Ecto neural progenitor cell (in vitro differentiated cells): ENCODE data around the gene ENTPD7.
"Not testable (repeated sequence)": the region's sequence is repeated elsewhere in the genome, so short reads cannot be mapped to it uniquely, and the experiment has no call there.

Source experiments
- DNase-seq: peaks from one replicate; pipeline ENCODE4 v3.0.0-alpha.2; 2018; ENCODE audit warnings: low spot score

The ENTPD7 gene, protein sequence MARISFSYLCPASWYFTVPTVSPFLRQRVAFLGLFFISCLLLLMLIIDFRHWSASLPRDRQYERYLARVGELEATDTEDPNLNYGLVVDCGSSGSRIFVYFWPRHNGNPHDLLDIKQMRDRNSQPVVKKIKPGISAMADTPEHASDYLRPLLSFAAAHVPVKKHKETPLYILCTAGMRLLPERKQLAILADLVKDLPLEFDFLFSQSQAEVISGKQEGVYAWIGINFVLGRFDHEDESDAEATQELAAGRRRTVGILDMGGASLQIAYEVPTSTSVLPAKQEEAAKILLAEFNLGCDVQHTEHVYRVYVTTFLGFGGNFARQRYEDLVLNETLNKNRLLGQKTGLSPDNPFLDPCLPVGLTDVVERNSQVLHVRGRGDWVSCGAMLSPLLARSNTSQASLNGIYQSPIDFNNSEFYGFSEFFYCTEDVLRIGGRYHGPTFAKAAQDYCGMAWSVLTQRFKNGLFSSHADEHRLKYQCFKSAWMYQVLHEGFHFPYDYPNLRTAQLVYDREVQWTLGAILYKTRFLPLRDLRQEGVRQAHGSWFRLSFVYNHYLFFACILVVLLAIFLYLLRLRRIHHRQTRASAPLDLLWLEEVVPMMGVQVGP

GRCh38 chr10:99659031-99659867 is at the start of gene ENTPD7:
TSS of gene ENTPD7 (plus strand) at chr10:99659509. CDS start at chr10:99659957, 448 bp downstream.
- peak; percentile 97 for DNase-seq

- no peak for DNase-seq
Observed at GRCh38 chr10:99610221-99610620, 49.1 kb upstream of the ENTPD7 start.

DNA sequence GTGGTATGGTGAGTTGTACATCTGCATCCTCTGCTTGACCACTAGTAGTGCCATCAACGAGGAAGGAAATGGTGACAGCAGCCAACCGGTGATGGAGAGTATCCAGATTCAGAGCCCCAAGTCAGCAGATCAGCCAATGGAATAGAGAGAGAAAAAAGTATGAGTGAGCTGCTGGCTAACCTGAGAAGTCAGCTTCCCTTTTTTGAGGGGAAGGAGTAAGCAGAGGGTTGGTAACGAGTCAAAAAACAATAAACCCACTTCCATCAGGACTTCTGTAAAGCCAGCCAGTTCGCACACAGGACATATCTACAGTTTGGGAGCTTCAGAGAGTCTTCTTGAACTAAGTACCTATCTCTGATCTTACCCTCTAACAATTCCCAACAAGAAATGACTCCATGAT is 48.0 kb upstream of the ENTPD7 start:
- no peak for DNase-seq

- DNase-seq = no peak
Observed at GRCh38 chr10:99612167-99612831, 47.0 kb upstream of the ENTPD7 start.

GRCh38 chr10:99615426-99615825 is 43.9 kb upstream of the ENTPD7 start:
- no peak for DNase-seq

GRCh38 chr10:99617696-99618095 is 41.6 kb upstream of the ENTPD7 start:
- no peak for DNase-seq

DNA sequence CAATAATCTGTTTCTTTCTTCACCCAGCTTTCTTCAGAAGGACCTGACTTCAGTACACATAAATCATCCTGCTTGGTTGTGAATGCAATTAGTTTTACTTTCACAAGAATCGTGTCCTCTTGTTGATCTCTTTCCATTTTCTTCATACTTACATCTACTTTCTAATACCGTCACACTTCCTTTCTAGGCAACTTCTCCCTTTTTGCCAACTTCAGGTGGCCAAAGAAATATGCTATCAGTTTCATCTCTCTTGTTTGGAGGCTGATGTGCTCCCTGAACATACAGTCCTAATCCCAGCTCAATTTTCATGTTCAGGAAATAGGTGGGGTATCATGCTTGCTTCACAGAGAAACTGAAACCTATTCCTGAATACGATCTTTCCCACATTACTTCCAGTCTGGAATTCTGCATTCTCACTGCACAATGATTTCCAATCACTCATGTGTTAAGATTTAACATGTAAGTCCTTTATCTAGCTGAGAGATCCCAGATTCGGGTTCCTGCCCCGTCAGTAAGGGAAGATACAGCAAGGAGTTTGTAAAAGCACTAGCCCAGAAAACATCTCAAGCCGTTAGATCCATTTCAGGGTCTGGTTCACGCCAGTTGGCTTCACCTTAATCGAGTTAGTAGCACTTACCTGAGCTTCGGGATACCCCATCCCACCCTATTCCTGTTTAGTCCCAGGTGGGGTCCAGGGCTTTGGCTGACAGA is 40.1 kb upstream of the ENTPD7 start:
- no peak for DNase-seq

GRCh38 chr10:99619851-99620710 is 39.2 kb upstream of the ENTPD7 start, which contains the start of gene SLC25A28:
TSS of gene SLC25A28 (minus strand) at chr10:99620439. CDS start at chr10:99620335, 104 bp downstream.
- no peak for DNase-seq

DNA sequence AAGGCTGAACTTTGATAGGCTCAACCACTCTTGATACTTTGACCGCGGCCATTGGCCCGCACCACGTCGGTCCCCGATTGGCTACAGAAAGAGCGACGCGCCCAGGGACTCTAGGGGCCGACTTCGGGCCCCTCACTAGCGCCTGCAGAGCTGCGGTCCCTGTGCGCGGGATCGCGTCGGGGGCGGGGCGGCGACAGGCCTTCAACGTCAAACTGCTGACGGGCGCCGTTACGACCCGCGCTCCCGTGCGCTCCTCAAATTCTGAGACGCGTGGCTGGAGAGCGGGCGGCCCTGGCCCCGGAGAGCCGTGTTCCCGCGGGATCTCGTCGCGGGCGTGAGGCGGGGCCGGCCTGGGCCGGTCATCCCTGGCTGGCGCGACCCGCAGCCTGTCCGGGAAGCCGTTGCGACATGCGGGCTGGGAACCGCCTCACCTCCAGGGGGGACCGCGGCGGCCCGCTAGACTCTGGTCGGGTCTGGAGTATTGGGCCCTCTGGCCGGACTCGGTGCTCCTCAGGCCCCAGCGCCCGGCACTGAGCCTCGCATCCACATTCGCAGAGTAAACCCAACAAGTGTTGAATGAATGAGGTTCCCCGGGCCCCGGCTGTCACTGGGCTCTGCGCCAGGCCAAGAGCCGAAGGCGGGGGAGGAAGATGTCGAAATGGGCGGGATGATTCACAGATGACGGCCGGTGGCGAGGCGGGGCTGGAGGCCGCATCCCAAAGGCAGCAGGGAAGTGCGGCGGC is 38.4 kb upstream of the ENTPD7 start:
- peak; percentile 96 for DNase-seq

GRCh38 chr10:99621454-99622251 is 37.7 kb upstream of the ENTPD7 start:
- DNase-seq = no peak

- DNase-seq = no peak
Observed at GRCh38 chr10:99623919-99624318, 35.4 kb upstream of the ENTPD7 start.

DNA sequence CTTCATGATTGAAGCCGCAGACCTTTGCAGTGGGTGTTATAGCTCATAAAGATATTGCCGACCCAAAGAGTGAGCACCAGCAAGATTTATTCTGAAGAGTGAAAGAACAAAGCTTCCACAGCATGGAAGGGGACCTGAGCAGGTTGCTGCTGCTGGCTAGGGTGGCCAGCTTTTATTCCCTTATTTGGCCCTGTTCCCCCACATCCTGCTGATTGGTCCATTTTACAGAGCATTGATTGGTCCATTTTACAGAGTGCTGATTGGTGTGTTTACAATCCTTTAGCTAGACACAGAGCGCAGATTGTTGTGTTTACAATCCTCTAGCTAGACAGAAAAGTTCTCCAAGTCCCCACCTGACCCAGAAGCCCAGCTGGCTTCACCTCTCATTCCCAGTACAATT is 34.2 kb upstream of the ENTPD7 start:
- not testable (repeated sequence) for DNase-seq

GRCh38 chr10:99628923-99629624 is 30.2 kb upstream of the ENTPD7 start:
- no peak for DNase-seq

GRCh38 chr10:99629625-99629978 is 29.7 kb upstream of the ENTPD7 start:
- no peak for DNase-seq

DNA sequence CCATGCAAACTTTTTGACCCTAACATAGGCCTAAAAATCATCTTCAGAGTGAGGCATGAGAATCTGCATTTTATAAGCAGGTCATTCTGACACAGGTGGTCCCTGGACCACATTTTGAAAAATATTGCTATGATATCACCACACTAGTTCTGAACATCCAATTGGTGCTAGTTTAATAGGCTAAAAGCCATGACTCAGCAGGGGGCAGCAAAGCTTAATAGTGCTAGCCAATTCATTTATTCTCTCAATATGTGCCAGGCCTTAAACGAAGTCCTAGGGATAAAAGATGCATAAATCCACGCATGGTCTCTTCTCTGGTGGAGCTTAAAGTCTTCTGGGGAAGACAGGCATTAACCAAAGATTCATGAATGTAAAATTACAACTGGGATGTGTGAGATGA is 28.9 kb upstream of the ENTPD7 start:
- DNase-seq = no peak

- DNase-seq = no peak
Observed at GRCh38 chr10:99630991-99631390, 28.3 kb upstream of the ENTPD7 start.

DNA sequence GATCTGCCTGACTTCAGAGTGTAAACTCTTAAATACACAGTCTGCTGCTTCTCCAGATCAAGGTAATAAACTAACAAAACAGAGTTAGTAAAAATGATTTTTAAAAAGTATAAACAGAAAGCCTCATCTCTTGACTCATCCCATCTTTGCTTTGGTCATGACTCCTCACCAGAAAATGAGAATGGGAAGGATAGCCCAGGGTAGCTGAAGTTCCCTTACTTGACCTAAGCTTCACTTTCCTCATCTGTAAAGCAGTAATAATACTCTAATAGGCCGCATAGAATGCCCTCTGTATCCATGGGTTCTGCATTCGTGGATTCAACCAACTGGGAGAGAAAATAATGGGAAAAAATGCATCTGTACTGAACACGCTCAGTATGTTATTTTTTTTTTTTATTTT is 27.8 kb upstream of the ENTPD7 start:
- DNase-seq = no peak

DNA sequence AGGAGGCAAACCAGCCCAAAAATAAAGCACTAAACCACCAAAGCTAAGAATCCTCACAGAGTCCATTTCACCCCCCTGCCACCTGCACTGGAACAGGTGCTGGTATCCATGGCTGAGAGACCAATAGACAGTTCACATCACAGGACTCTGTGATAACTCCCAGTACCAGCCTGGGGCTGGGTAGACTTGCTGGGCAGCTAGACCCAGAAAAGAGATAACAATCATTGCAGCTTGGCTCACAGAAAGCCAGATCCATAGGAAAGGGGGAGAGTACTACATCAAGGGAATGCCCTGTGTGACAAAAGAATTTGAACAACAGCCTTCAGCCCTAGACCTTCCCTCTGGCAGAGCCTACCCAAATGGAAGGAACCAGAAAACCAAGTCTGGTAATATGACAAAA is 25.5 kb upstream of the ENTPD7 start:
- DNase-seq = no peak
